ENCODE measurements around the gene PNPLA6.

Gene PNPLA6

DNA sequence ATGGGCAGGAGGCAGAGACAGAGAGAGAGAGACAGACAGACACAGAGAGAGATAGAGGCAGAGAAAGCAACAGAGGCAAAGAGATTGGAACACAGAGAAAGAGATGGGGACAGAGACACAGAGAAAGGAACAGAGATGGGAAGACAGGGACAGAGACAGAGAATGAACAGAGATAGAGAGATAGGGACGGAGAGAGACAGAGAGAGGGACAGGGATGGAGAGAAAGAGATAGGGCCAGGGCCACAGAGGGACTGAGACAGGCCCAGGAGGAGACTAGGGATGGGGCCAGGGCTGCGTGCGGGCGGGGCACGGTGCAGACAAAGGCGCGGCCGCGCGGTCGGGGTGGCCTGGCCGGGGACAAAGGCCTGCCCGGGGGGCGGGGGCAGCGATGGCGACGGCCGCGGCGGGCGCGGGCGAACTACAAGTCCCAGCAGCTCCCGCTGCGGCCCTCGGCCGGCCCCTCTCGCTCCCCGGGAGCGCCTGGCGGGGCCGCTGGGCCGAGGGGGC is 19.8 kb upstream of the PNPLA6 start, which contains the start of gene ZNF358:
ZNF358 (plus strand) TSS at position 459 of the 507 bp plus-strand sequence. CDS start 3,140 bp downstream, outside the sequence.
- peak in 1 of 2 donors; percentile 36 for DNase-seq

- DNase-seq, result no peak
Measured at GRCh38 chr19:7516333-7516732, 19.2 kb upstream of the PNPLA6 start.

DNA sequence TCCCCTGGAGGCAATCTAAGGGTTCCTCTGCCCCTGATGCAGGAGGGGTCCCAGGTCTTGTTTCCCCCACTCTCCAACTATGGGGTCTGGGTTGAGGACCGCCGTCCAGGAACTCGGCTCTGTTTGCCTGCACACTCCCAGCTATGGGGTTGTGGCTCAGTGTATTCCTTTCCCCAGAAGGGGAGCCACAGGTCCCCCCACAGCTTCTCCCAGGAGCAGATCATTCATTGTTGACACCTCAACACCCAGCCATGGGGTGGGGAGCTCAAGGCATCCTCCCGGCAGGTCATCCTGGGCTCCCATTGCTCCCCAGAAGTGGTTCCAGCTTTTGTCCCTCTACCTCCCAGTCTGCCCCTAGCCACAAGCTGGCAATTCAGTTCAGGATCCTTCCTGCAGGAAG is 18.6 kb upstream of the PNPLA6 start:
- DNase-seq, result no peak

GRCh38 chr19:7519361-7520130 is 16.0 kb upstream of the PNPLA6 start:
- DNase-seq, result no peak

DNA sequence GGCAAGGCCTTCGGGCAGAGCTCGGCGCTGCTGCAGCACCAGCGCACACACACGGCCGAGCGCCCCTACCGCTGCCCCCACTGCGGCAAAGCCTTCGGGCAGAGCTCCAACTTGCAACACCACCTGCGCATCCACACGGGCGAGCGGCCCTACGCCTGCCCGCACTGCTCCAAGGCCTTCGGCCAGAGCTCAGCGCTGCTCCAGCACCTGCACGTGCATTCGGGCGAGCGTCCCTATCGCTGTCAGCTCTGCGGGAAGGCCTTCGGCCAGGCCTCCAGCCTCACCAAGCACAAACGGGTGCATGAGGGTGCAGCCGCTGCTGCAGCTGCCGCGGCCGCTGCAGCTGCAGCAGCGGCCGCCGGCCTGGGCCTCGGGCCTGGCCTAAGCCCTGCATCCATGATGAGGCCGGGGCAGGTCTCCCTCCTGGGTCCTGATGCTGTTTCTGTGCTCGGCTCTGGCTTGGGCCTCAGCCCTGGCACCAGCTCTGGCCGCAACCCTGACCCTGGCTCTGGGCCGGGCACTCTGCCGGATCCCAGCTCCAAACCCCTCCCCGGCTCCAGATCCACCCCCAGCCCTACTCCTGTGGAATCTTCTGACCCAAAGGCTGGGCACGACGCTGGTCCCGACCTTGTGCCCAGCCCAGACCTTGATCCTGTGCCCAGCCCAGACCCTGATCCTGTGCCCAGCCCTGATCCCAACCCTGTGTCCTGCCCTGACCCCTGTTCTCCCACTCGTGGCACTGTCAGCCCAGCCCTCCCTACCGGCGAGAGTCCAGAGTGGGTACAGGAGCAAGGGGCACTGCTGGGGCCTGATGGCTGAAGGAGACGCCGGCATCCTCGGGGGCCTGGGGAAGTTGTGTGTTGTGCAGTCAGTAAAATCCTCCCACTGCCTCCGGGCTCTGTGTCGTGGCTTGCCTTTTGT is 15.1 kb upstream of the PNPLA6 start:
- no peak for DNase-seq

DNA sequence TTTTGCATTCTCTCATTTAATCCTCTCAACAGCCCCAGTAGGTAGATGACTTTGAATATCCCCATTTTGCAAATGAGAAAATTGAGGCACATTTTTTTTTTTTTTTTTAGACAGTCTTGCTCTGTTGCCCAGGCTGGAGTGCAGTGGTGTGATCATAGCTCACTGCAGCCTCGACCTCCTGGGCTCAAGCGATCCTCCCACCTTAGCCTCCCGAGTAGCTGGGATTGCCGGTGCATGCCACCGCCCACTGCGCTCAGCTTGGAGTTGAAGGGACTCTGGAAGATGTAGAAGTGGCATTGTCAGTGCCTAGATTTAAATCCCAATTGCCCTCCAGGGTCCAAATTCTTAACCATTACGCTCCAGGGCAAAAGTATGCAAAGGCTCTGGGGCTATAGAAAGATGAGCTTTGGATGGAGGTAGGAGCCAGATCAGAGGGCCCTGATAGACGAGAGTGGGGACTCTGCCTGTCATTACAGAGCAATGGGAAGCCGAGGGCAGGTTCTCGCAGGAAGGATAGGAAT is 13.9 kb upstream of the PNPLA6 start:
- DNase-seq, result no peak

- peak; percentile 99 for DNase-seq
Measured at GRCh38 chr19:7522072-7522922, 13.2 kb upstream of the PNPLA6 start, which contains the start of gene MCOLN1. Gene MCOLN1, plus strand, starts transcription at chr19:7522624. Its CDS starts 127 bp downstream, at chr19:7522751.

- DNase-seq, result peak; percentile 35 to 45
Measured at GRCh38 chr19:7522923-7523667, 12.4 kb upstream of the PNPLA6 start.

- DNase-seq, result no peak
Measured at GRCh38 chr19:7524523-7524922, 11.0 kb upstream of the PNPLA6 start.

GRCh38 chr19:7524992-7525739 is 10.4 kb upstream of the PNPLA6 start:
- no peak for DNase-seq

- DNase-seq, result no peak
Measured at GRCh38 chr19:7526059-7526929, 9.2 kb upstream of the PNPLA6 start.

- peak; percentile 41 to 45 for DNase-seq
Measured at GRCh38 chr19:7527516-7528191, 7.9 kb upstream of the PNPLA6 start.

GRCh38 chr19:7528192-7528519 is 7.4 kb upstream of the PNPLA6 start:
- no peak for DNase-seq

GRCh38 chr19:7528522-7529245 is 6.8 kb upstream of the PNPLA6 start:
- no peak for DNase-seq

DNA sequence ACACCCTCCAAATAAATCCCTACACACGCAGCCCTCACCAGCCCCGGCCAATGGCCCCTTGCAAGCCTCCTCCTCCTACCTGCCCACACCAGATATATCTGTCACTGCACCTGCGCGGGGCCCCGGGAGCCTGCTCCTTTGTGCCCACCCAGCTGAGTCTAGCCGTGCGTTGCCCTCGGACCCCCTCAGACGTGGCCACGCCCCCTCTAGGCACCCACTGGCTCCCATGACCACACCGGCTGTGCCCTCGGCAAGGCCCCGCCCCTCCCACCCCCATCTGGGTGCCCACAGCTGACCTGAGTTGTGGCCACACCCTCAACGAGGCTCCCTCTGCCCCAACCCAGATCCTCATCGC is 6.3 kb upstream of the PNPLA6 start:
- no peak for DNase-seq

- DNase-seq, result no peak
Measured at GRCh38 chr19:7529610-7530490, 5.7 kb upstream of the PNPLA6 start.

GRCh38 chr19:7533281-7533885 is 2.1 kb upstream of the PNPLA6 start:
- DNase-seq, result no peak
